H1 (cell line): Measurements from ENCODE around the gene OTOS. TPM values are rescaled to one million over a fixed set of nuclear protein-coding genes. Genes with fewer than 3 reads are reported as not detected.

ENCODE experiments used
- CTCF ChIA-PET: fragments of 300-600 bp; sonication (Branson Sonifier 250); formaldehyde crosslinking; loops from one replicate; lab custom pipeline; 2021; ENCODE audit not compliant: partially characterized antibody; lab: Charles Lee
- POLR2A ChIA-PET: fragments of 300-600 bp; sonication (Branson Sonifier 250); formaldehyde crosslinking; loops from one replicate; lab custom pipeline; 2021; ENCODE audit warnings: inconsistent platforms; ENCODE audit not compliant: partially characterized antibody; lab: Charles Lee
- DNase-seq, 2 experiments: peaks; one replicate each; pipeline versions ENCODE4 v3.0.0 to v3.0.0-alpha.2; 2010 to 2022; ENCODE audit warnings: low spot score in 2 of 2, low read depth in 1 of 2, mixed read lengths in 1 of 2
- FAIRE-seq: peaks from 2 replicates; lab custom pipeline; 2011; peaks lifted over from hg19 to GRCh38; lab: Jason Lieb, UNC
- H2AFZ ChIP-seq: 2 replicates; pipeline ENCODE4 v1.8.1; 2012; ENCODE audit warnings: low read length, inconsistent platforms
- H2AK5ac ChIP-seq: 2 replicates; pipeline ENCODE4 v1.6.1; 2013; ENCODE audit warnings: low read depth, low read length
- H2BK120ac ChIP-seq: replicated peaks from 2 replicates; pipeline ENCODE3; 2013; ENCODE audit warnings: low read depth, low read length, inconsistent platforms
- H2BK12ac ChIP-seq: 2 replicates; pipeline ENCODE4 v1.6.1; 2013; ENCODE audit warnings: low read depth, low read length
- H2BK15ac ChIP-seq: 2 replicates; pipeline ENCODE4 v1.6.1; 2013; ENCODE audit warnings: low read length
- H2BK20ac ChIP-seq: 2 replicates; pipeline ENCODE4 v1.6.1; 2013; ENCODE audit warnings: low read length
- H2BK5ac ChIP-seq: 2 replicates; pipeline ENCODE4 v1.6.1; 2013; ENCODE audit warnings: low read depth, low read length
- H3K14ac ChIP-seq: 2 replicates; pipeline ENCODE4 v1.6.1; 2013; ENCODE audit warnings: inconsistent platforms; ENCODE audit not compliant: insufficient read length
- H3K18ac ChIP-seq: 2 replicates; pipeline ENCODE4 v1.6.1; 2013; ENCODE audit warnings: low read length; ENCODE audit errors: extremely low read depth
- H3K23ac ChIP-seq: 2 replicates; pipeline ENCODE4 v1.6.1; 2013; ENCODE audit warnings: inconsistent platforms; ENCODE audit not compliant: insufficient read length
- H3K23me2 ChIP-seq: 2 replicates; pipeline ENCODE4 v1.6.1; 2013; ENCODE audit warnings: low read depth, low read length
- H3K27ac ChIP-seq: 2 replicates; pipeline ENCODE4 v1.6.1; 2011; ENCODE audit warnings: low read depth, low read length, inconsistent platforms
- H3K27me3 ChIP-seq, 4 experiments: replicated peaks in 1 of 4; 1 replicate in 1 of 4; 2 replicates in 3 of 4; pipeline versions ENCODE4 v1.6.1 to v1.8.1; 2011 to 2013; ENCODE audit warnings: low read length in 3 of 4, mild to moderate bottlenecking in 3 of 4, inconsistent platforms in 2 of 4, mixed read lengths in 2 of 4, moderate library complexity in 1 of 4; ENCODE audit not compliant: control insufficient read depth in 3 of 4, insufficient read depth in 3 of 4; ENCODE audit errors: extremely low read depth in 1 of 4
- H3K36me3 ChIP-seq, 4 experiments: 2 replicates each; pipeline versions ENCODE4 v1.6.1 to v1.8.1; 2011 to 2013; ENCODE audit warnings: mild to moderate bottlenecking in 4 of 4, low read length in 3 of 4, moderate library complexity in 2 of 4, control low read depth in 1 of 4, inconsistent platforms in 1 of 4; ENCODE audit not compliant: insufficient read depth in 4 of 4, control insufficient read depth in 2 of 4
- H3K4ac ChIP-seq: replicated peaks from 2 replicates; pipeline ENCODE3; 2013; ENCODE audit warnings: low read length, low read depth, mixed read lengths, inconsistent platforms; ENCODE audit not compliant: insufficient read length
- H3K4me1 ChIP-seq, 4 experiments: replicated peaks in 1 of 4; 1 replicate in 1 of 4; 2 replicates in 3 of 4; pipeline versions ENCODE4 v1.6.1 to v1.8.1; 2011 to 2013; ENCODE audit warnings: low read length in 3 of 4, inconsistent platforms in 2 of 4, mixed read lengths in 1 of 4; ENCODE audit not compliant: insufficient read depth in 4 of 4, control insufficient read depth in 3 of 4
- H3K4me2 ChIP-seq, 2 experiments: 2 replicates each; pipeline versions ENCODE4 v1.6.1 to v1.8.1; 2011 to 2013; ENCODE audit warnings: low read depth in 2 of 2, low read length in 2 of 2, control low read depth in 1 of 2, inconsistent platforms in 1 of 2, mild to moderate bottlenecking in 1 of 2; ENCODE audit not compliant: insufficient read depth in 1 of 2
- H3K4me3 ChIP-seq, 4 experiments: fragments of 200-600, 300-600 bp in 1 of 4; sonication (generic), shearing (Covaris generic), sonication (Bioruptor Twin) in 1 of 4; 2 replicates each; pipeline versions ENCODE4 v1.5.1 to v1.8.1; 2011 to 2016; ENCODE audit warnings: low read length in 4 of 4, low read depth in 3 of 4, control low read depth in 2 of 4, inconsistent platforms in 2 of 4, mild to moderate bottlenecking in 2 of 4, mixed read lengths in 1 of 4, moderate library complexity in 1 of 4; ENCODE audit not compliant: insufficient read depth in 2 of 4; ENCODE audit errors: extremely low read depth in 1 of 4
- H3K56ac ChIP-seq: replicated peaks from 2 replicates; pipeline ENCODE3; 2013; ENCODE audit warnings: low read depth, mild to moderate bottlenecking, mixed read lengths, low read length, inconsistent platforms; ENCODE audit not compliant: insufficient read length
- H3K79me1 ChIP-seq: 2 replicates; pipeline ENCODE4 v1.6.1; 2013; ENCODE audit warnings: low read depth, low read length, control low read depth
- H3K79me2 ChIP-seq, 2 experiments: 2 replicates each; pipeline versions ENCODE4 v1.6.1 to v1.8.1; 2012 to 2013; ENCODE audit warnings: low read length in 2 of 2, mild to moderate bottlenecking in 2 of 2, inconsistent platforms in 1 of 2; ENCODE audit not compliant: insufficient read depth in 2 of 2, control insufficient read depth in 1 of 2
- H3K9ac ChIP-seq, 4 experiments: replicated peaks in 1 of 4; 1 replicate in 1 of 4; 2 replicates in 3 of 4; pipeline versions ENCODE4 v1.6.1 to v1.8.1; 2011 to 2013; ENCODE audit warnings: low read depth in 3 of 4, low read length in 3 of 4, control low read depth in 2 of 4, mild to moderate bottlenecking in 2 of 4, moderate library complexity in 2 of 4, inconsistent platforms in 1 of 4; ENCODE audit errors: extremely low read depth in 1 of 4
- H3K9me3 ChIP-seq, 2 experiments: 2 replicates each; pipeline versions ENCODE4 v1.6.1 to v1.8.1; 2012 to 2013; ENCODE audit warnings: mild to moderate bottlenecking in 2 of 2, moderate library complexity in 2 of 2, control low read depth in 1 of 2, inconsistent platforms in 1 of 2, low read depth in 1 of 2, low read length in 1 of 2, mixed read lengths in 1 of 2; ENCODE audit not compliant: insufficient read depth in 2 of 2
- H4K20me1 ChIP-seq, 2 experiments: replicated peaks in 1 of 2; 2 replicates each; pipeline versions ENCODE3 to v1.8.1; 2011 to 2013; ENCODE audit warnings: inconsistent platforms in 2 of 2, low read length in 2 of 2, mild to moderate bottlenecking in 1 of 2; ENCODE audit not compliant: insufficient read depth in 2 of 2, control insufficient read depth in 1 of 2
- H4K5ac ChIP-seq: 2 replicates; pipeline ENCODE4 v1.6.1; 2013; ENCODE audit warnings: low read length, low read depth, mixed read lengths, inconsistent platforms; ENCODE audit not compliant: insufficient read length
- H4K8ac ChIP-seq: 2 replicates; pipeline ENCODE4 v1.8.0; 2013; ENCODE audit warnings: mild to moderate bottlenecking, moderate library complexity, low read length, inconsistent platforms; ENCODE audit not compliant: insufficient read depth; ENCODE audit errors: extremely low read depth
- H4K91ac ChIP-seq: replicated peaks from 2 replicates; pipeline ENCODE3; 2013; ENCODE audit warnings: low read length, mixed read lengths, inconsistent platforms; ENCODE audit not compliant: insufficient read length
- ASH2L ChIP-seq: fragments of 200-600, 300-600 bp; sonication (generic); IDR thresholded peaks from one replicate; pipeline ENCODE4 v1.7.1; 2017; ENCODE audit warnings: low read length
- CHD1 ChIP-seq: IDR thresholded peaks from 2 replicates; pipeline ENCODE4 v1.6.1; 2012; ENCODE audit warnings: low read depth, low read length, improper control_type of control experiment
- HDAC2 ChIP-seq, 2 experiments: fragments of 300-600 bp in 1 of 2; sonication (generic) in 1 of 2; IDR thresholded peaks; 2 replicates each; pipeline ENCODE4 v1.6.1; 2011 to 2012; ENCODE audit warnings: low read depth in 2 of 2, low read length in 2 of 2, mild to moderate bottlenecking in 2 of 2, moderate library complexity in 2 of 2, borderline replicate concordance in 1 of 2, inconsistent platforms in 1 of 2
- JUN ChIP-seq: IDR thresholded peaks from 2 replicates; pipeline ENCODE4 v1.6.1; 2011; ENCODE audit warnings: low read depth, mild to moderate bottlenecking, improper control_type of control experiment, low read length
- NANOG ChIP-seq: IDR thresholded peaks from 2 replicates; pipeline ENCODE4 v1.6.1; 2011; ENCODE audit warnings: low read length, low read depth, mild to moderate bottlenecking, inconsistent platforms; ENCODE audit not compliant: insufficient read depth, poor library complexity, severe bottlenecking
- PHF8 ChIP-seq: fragments of 200-600 bp; sonication (generic); conservative IDR thresholded peaks from 2 replicates; pipeline ENCODE4 v1.7.1; 2012; ENCODE audit warnings: low read depth, mild to moderate bottlenecking, inconsistent platforms, low read length, moderate library complexity
- RNF2 ChIP-seq: fragments of 200-900, 300-1000 bp; sonication (generic); IDR thresholded peaks from 2 replicates; pipeline ENCODE4 v1.7.1; 2016; ENCODE audit warnings: borderline replicate concordance, low read depth, mild to moderate bottlenecking, antibody characterized with exemption, low read length; ENCODE audit not compliant: poor library complexity, severe bottlenecking; ENCODE audit errors: missing control alignments
- SIN3A ChIP-seq, 2 experiments: IDR thresholded peaks in 1 of 2; conservative IDR thresholded peaks in 1 of 2; 2 replicates each; pipeline ENCODE4 v1.6.1; 2011 to 2012; ENCODE audit warnings: low read length in 2 of 2, improper control_type of control experiment in 1 of 2, low read depth in 1 of 2, mild to moderate bottlenecking in 1 of 2
- SP2 ChIP-seq: IDR thresholded peaks from 2 replicates; pipeline ENCODE4 v1.6.1; 2012; ENCODE audit warnings: mild to moderate bottlenecking, low read length, inconsistent platforms
- TBP ChIP-seq: IDR thresholded peaks from 2 replicates; pipeline ENCODE4 v1.6.1; 2011; ENCODE audit warnings: low read depth, low read length, improper control_type of control experiment
- WGBS, 2 experiments: shearing (Covaris generic) in 1 of 2; methylation state at CpG; one replicate each; pipeline versions ENCODE4 v1.1.6 to v1.1.7; 2013 to 2015; ENCODE audit warnings: low lambda C conversion rate in 2 of 2, mixed read lengths in 2 of 2, inconsistent platforms in 1 of 2, low coverage in 1 of 2, missing lambda C conversion rate in 1 of 2; ENCODE audit not compliant: insufficient replicate concordance in 2 of 2, insufficient coverage in 1 of 2, insufficient read length in 1 of 2; ENCODE audit errors: extremely low coverage in 1 of 2, missing lambda C conversion rate in 1 of 2; 5-methylcytosine and 5-hydroxymethylcytosine counted together
- polyA plus RNA-seq, 7 experiments: library from polyadenylated mRNA; depleted of rRNA in 3 of 7; stranded (reverse) in 5 of 7; unstranded in 2 of 7; fragments of >200 nt in 5 of 7; fragments of 200-250 nt in 2 of 7; gene quantifications; 1 replicate in 5 of 7; 2 replicates in 1 of 7; 4 replicates in 1 of 7; pipeline versions ENCODE4 v1.2.1 to v1.2.3, GENCODE V29; 2011 to 2013; ENCODE audit warnings: missing spikeins in 2 of 7, mixed read lengths in 2 of 7
- total RNA-seq: library from RNA; stranded (reverse); fragmentation: NEBNext Ultra II Directional; extraction: Animal tissue kit (Norgen Biotek cat#: 25700); gene quantifications from 2 replicates; pipeline ENCODE4 v1.2.1, GENCODE V29; 2021
- TF ChIP-seq, protein P1 (sequence below): IDR thresholded peaks from 2 replicates; pipeline ENCODE4 v1.6.1; 2012; ENCODE audit warnings: inconsistent platforms

OTOS gene
- total and polyA plus RNA-seq, 2 of the 8 experiments (the other 6 are each of a cell fraction or from before 2014, with no cell fraction given): 0.17 TPM; not detected in 1

DNA sequence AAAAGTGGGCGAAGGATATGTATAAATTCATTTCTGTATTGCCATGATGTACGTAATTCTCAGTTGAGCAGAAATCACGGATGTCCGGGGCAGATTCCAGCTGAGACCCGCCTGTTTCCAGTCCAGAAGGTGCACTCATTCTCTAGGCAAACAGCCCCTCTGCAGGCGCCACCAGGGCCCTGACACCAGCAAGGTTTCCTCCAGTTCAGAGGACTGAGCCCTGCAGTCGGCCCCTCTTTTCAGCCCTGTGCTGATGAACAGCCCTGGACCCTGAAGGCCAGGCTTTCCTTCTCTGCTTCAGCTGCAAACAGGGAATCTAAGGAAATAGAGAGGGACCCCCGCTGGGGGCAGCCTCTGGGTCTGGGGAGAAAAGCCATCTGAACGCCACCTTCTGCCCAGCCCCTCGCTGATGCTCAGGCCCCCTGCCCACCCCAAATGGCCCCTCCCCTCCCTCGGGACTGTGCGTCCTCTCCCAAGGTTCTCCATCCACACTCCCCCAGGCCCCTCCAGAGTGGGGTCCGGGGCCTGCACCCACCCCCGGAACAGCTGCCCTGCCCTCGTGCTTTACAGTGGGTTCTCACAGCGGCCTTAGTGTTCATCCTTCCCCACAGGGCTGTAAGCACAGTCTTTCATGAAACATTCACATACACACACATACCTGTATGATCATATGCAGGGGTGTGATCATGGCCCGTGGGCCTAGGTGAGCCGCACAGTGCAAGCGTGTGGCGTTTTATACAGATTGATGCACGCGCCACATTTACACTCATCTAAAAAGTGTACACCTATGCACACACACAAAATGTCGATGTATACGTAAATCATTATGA is 16.4 kb downstream of the OTOS start:
- no peak overlapping the region for H3K9ac ChIP-seq
- H3K23ac ChIP-seq: no peak overlapping the region
- no peak overlapping the region for H2AK5ac ChIP-seq
- no peak overlapping the region for H4K5ac ChIP-seq
- H3K4me2 ChIP-seq: no peak overlapping the region
- no peak overlapping the region for H3K4me3 ChIP-seq
- no peak overlapping the region for H2BK120ac ChIP-seq
- no peak overlapping the region for H3K4ac ChIP-seq
- H3K79me2 ChIP-seq: no peaks in the 10 kb centered on the region
- 87% methylated on average over 21 of the region's 24 CpGs; no CpG with 5 or more reads in 1 of the 2 experiments for whole genome bisulfite sequencing, 2 experiments
- H4K8ac ChIP-seq: no peak overlapping the region
- peaks cover 5 to 22% (median 17%) of the 10 kb centered on the region in 4 experiments for H3K36me3 ChIP-seq
- H3K56ac ChIP-seq: no peak overlapping the region
- H2AFZ ChIP-seq: no peak overlapping the region
- H3K14ac ChIP-seq: no peak overlapping the region
- H3K23me2 ChIP-seq: no peaks in the 10 kb centered on the region; the same call in 1 of the 2 replicates
- H3K27ac ChIP-seq: no peak overlapping the region
- H2BK5ac ChIP-seq: no peak overlapping the region
- H3K9me3 ChIP-seq: no peaks in the 10 kb centered on the region
- peaks cover 3 to 6% of the 10 kb centered on the region in 2 experiments for H4K20me1 ChIP-seq
- no peaks in the 10 kb centered on the region for H3K4me1 ChIP-seq
- DNase-seq: peak in 1 of 2 experiments; percentile 28
- no peak for FAIRE-seq
- POLR2A ChIA-PET: no interaction called here
- no peaks in the 10 kb centered on the region for H3K27me3 ChIP-seq
- H3K18ac ChIP-seq: no peak overlapping the region
- H4K91ac ChIP-seq: no peak overlapping the region
- no peak overlapping the region for H2BK15ac ChIP-seq
- CTCF ChIA-PET: no interaction called here
- no peak overlapping the region for H2BK12ac ChIP-seq
- H2BK20ac ChIP-seq: no peak overlapping the region
- H3K79me1 ChIP-seq: no peaks in the 10 kb centered on the region
- TF ChIP-seq RNF2 (no peak), HDAC2 (IDR thresholded peaks at IDR 0.05; ENCODE audit: borderline replicate concordance in 1 of 2, low read depth in 2 of 2, low read length in 2 of 2) (no peak), SP2 (no peak), JUN (no peak), TBP (no peak), ASH2L (no peak), SIN3A (conservative IDR thresholded peaks at IDR 0.05 in 1 of 2, IDR thresholded peaks at IDR 0.05 in 1 of 2; ENCODE audit: low read depth in 1 of 2, low read length in 2 of 2) (no peak), PHF8 (no peak), CHD1 (no peak), NANOG (no peak)
- TF ChIP-seq, protein P1, sequence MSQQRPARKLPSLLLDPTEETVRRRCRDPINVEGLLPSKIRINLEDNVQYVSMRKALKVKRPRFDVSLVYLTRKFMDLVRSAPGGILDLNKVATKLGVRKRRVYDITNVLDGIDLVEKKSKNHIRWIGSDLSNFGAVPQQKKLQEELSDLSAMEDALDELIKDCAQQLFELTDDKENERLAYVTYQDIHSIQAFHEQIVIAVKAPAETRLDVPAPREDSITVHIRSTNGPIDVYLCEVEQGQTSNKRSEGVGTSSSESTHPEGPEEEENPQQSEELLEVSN: no peak
